Endothelial cell (in vitro differentiated cells): ENCODE results near the gene PCBP1. TPM values are rescaled to one million over a fixed set of nuclear protein-coding genes. Genes with fewer than 3 reads are reported as not detected.
A peak's percentile ranks its signal among the peaks of the same experiment; 100 is the strongest.
"Not testable (repeated sequence)": the region's sequence is repeated elsewhere in the genome, so short reads cannot be mapped to it uniquely, and the experiment has no call there.

Experiments used
- DNase-seq: peaks from one replicate; pipeline ENCODE4 v3.0.0; 2021; ENCODE audit warnings: low spot score
- H3K27ac Mint-ChIP-seq: one replicate; pipeline ENCODE4 v1.8.0; 2021; ENCODE audit warnings: mixed read lengths, inconsistent platforms; ENCODE audit not compliant: unreplicated experiment
- H3K27me3 Mint-ChIP-seq: one replicate; pipeline ENCODE4 v1.8.0; 2021; ENCODE audit warnings: mild to moderate bottlenecking, moderate library complexity, mixed read lengths, inconsistent platforms; ENCODE audit not compliant: unreplicated experiment
- H3K36me3 Mint-ChIP-seq: one replicate; pipeline ENCODE4 v1.8.0; 2021; ENCODE audit warnings: mild to moderate bottlenecking, low read depth, mixed read lengths, inconsistent platforms; ENCODE audit not compliant: unreplicated experiment
- H3K4me1 Mint-ChIP-seq: one replicate; pipeline ENCODE4 v1.8.0; 2021; ENCODE audit warnings: mild to moderate bottlenecking, mixed read lengths, inconsistent platforms; ENCODE audit not compliant: unreplicated experiment
- H3K4me3 Mint-ChIP-seq: one replicate; pipeline ENCODE4 v1.8.0; 2021; ENCODE audit warnings: mild to moderate bottlenecking, mixed read lengths, inconsistent platforms; ENCODE audit not compliant: unreplicated experiment
- H3K9me3 Mint-ChIP-seq: one replicate; pipeline ENCODE4 v1.8.0; 2021; ENCODE audit warnings: mixed read lengths, inconsistent platforms; ENCODE audit not compliant: unreplicated experiment
- total RNA-seq: library from RNA; stranded (reverse); fragmentation: NEBNext Ultra II Directional; extraction: Animal tissue kit (Norgen Biotek cat#: 25700); gene quantifications from one replicate; pipeline ENCODE4 v1.2.1, GENCODE V29; 2021; ENCODE audit not compliant: unreplicated experiment
- TF ChIP-seq, protein P1 (sequence below): fragments of 200-600 bp; sonication (generic); IDR thresholded peaks from one replicate; pipeline ENCODE4 v1.5.0; 2021; ENCODE audit warnings: antibody characterized with exemption; ENCODE audit not compliant: unreplicated experiment

Gene PCBP1
- total RNA-seq, 1 donor from 2014 or later: 302 TPM

DNA sequence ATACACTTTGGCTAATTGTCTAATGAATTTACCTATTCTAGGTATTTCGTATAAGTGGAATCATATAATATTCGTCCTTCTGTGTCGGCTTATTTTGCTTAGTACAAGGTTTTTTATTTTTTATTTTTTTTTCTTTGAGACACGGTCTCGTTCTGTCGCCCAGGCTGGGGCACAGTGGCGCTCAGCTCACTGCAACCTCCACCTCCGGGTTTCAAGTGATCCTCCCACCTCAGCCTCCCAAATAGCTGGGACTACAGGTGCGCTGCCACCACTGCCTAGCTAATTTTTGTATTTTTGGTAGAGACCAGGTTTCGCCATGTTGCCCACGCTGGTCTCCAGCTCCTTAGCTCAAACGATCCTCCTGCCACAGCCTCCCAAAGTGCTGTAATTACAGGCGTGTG is 38.2 kb downstream of the PCBP1 start:
- no peak for DNase-seq
- peaks cover 22% of the 10 kb centered on the region for H3K27me3 Mint-ChIP-seq
- TF ChIP-seq, protein P1, sequence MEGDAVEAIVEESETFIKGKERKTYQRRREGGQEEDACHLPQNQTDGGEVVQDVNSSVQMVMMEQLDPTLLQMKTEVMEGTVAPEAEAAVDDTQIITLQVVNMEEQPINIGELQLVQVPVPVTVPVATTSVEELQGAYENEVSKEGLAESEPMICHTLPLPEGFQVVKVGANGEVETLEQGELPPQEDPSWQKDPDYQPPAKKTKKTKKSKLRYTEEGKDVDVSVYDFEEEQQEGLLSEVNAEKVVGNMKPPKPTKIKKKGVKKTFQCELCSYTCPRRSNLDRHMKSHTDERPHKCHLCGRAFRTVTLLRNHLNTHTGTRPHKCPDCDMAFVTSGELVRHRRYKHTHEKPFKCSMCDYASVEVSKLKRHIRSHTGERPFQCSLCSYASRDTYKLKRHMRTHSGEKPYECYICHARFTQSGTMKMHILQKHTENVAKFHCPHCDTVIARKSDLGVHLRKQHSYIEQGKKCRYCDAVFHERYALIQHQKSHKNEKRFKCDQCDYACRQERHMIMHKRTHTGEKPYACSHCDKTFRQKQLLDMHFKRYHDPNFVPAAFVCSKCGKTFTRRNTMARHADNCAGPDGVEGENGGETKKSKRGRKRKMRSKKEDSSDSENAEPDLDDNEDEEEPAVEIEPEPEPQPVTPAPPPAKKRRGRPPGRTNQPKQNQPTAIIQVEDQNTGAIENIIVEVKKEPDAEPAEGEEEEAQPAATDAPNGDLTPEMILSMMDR: no peak
- peak overlapping the region; percentile 97 for H3K4me3 Mint-ChIP-seq
- peaks cover 42% of the 10 kb centered on the region for H3K4me1 Mint-ChIP-seq
- peaks cover 11% of the 10 kb centered on the region for H3K36me3 Mint-ChIP-seq
- no peaks in the 10 kb centered on the region for H3K9me3 Mint-ChIP-seq
- peak overlapping the region; percentile 100 for H3K27ac Mint-ChIP-seq

GRCh38 chr2:70126413-70126812 is 39.1 kb downstream of the PCBP1 start:
- Mint-ChIP-seq H3K4me3 (no peak overlapping the region), H3K27me3 (peaks cover 22% of the 10 kb centered on the region), H3K9me3 (no peaks in the 10 kb centered on the region), H3K27ac (peak overlapping the region; percentile 85), H3K4me1 (peaks cover 42% of the 10 kb centered on the region), H3K36me3 (peaks cover 11% of the 10 kb centered on the region)
- TF ChIP-seq, protein P1: no peak
- no peak for DNase-seq

DNA sequence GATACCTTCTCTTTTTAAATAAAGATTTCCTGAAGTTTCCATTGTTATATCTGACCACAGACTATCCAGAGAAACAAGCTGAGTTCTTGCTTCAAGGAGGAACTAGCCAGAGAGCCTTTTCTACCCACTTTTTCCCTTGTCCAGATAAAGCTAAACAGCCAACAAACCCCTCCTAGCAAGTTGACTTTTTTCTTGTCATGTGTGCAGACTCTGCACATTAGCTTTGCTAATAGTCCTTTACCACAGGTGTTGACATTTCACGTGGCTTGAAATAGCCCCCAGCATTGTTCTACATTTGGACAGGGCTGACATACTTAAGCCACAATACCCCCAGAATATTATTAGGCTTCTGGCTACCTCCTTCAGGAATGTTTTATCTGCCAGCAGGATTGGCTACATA is 40.7 kb downstream of the PCBP1 start:
- no peak for DNase-seq
- peaks cover 22% of the 10 kb centered on the region for H3K27me3 Mint-ChIP-seq
- H3K27ac Mint-ChIP-seq: no peak overlapping the region
- H3K36me3 Mint-ChIP-seq: peaks cover 9% of the 10 kb centered on the region
- no peaks in the 10 kb centered on the region for H3K9me3 Mint-ChIP-seq
- TF ChIP-seq, protein P1: no peak
- H3K4me1 Mint-ChIP-seq: peaks cover 52% of the 10 kb centered on the region
- no peak overlapping the region for H3K4me3 Mint-ChIP-seq

DNA sequence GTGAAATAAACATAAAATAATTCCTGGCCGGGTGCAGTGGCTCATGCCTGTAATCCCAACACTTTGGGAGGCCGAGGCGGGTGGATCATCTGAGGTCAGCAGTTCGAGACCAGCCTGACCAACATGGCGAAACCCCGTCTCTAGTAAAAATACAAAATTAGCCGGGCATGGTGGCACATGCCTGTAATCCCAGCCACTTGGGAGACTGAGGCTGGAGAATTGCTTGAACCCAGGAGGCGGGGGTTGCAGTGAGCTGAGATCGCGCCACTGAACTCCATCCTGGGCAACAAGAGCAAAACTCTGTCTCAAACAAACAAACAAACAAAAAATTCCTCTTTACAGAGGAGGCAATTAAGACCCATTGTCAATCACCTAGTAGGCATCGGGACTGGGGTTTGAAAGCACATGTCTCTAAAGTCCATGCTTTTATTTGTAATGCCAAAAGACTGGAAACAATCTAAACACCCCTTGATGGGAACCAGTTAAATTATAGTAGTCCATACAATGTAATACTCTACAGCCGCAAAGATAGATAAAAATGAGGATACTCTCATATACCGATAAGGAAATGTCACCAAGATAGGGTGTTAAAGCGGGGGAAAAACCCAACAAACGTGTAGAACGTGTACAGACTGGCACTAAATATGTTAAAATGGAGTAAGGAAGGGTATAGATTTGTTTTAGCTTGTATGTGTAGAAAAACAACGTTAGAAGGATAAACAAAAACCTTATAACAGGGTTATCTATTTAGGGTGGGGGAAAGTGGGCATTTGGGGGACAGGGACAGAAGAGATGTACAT is 44.3 kb downstream of the PCBP1 start:
- not testable (repeated sequence) for DNase-seq
- peak overlapping the region; percentile 85 for H3K27ac Mint-ChIP-seq

DNA sequence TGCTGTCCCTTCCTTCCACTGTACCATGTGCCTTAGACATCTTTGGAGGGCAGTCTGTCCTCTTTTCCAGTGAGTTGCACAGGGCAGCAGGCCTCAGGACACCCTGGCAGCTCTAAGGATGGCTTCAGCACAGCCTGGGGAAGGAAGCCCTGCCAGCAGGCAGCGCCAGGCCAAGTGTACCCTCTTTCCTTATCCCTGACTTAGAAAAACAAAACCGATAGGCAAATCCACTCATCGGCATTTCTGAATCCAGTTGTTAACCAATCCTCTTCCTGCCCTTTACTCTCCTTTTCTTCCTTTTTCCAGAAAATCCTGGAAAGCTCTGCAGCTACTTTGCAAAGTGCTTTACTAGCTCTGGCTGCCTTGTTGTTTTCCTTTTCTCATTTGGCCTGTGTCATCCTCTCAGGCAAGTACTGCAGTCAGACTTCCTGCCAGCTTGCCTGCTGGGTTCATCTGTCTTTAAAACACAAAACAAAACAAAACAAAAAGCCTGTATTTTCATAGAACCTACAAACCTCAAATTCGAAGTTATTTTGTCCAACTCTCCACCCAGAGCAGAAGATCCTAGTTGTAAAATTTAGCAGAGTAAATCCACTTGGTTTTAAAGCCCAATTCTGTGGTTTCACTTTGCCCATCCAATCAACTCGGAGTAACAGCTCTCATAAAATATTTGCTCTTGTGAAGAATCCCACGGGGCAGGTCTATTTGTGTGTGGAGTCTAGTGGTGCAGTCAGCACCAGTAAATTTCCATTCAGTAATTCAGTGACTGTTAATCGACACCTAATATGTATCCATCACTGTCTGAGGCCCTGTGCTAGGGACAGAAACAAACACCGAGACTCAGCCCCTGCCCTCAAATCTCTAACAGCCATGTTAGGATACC is 45.2 kb downstream of the PCBP1 start:
- peak overlapping the region; percentile 96 for H3K27ac Mint-ChIP-seq
- no peaks in the 10 kb centered on the region for H3K9me3 Mint-ChIP-seq
- TF ChIP-seq, protein P1: no peak
- no peaks in the 10 kb centered on the region for H3K36me3 Mint-ChIP-seq
- H3K4me1 Mint-ChIP-seq: peaks cover 52% of the 10 kb centered on the region
- DNase-seq: no peak
- H3K4me3 Mint-ChIP-seq: peak overlapping the region; percentile 2
- H3K27me3 Mint-ChIP-seq: no peaks in the 10 kb centered on the region

More for the DNA sequence above, 44.3 kb downstream of the PCBP1 start:
- not testable (repeated sequence) for H3K9me3 Mint-ChIP-seq, H3K4me3 Mint-ChIP-seq, H3K27me3 Mint-ChIP-seq, H3K36me3 Mint-ChIP-seq
- peaks cover 52% of the 10 kb centered on the region for H3K4me1 Mint-ChIP-seq
